Thyroid gland (tissue), 4 donors: ENCODE measurements around the gene CDC14A.

Experiments used
- CTCF ChIP-seq, 6 experiments: fragments of 200-600 bp in 3 of 6; fragments of 450-650 bp in 3 of 6; sonication (generic) in 3 of 6; IDR thresholded peaks; one replicate each; pipeline ENCODE4 v1.5.1; 2016 to 2019; ENCODE audit warnings: antibody characterized with exemption in 6 of 6, mild to moderate bottlenecking in 2 of 6, inconsistent platforms in 1 of 6, moderate library complexity in 1 of 6
- POLR2A ChIP-seq, 2 donors: fragments of 450-650 bp; IDR thresholded peaks; one replicate each; pipeline ENCODE4 v1.6.1; 2017; ENCODE audit warnings: antibody characterized with exemption in 2 of 2, mild to moderate bottlenecking in 2 of 2, moderate library complexity in 1 of 2

- no peak for TF ChIP-seq CTCF (IDR thresholded peaks at IDR 0.05)
- no peak for TF ChIP-seq POLR2A (IDR thresholded peaks at IDR 0.05)
These were observed 78.0 kb downstream of the CDC14A start for GRCh38 chr1:100430325-100430756.
